Stomach (tissue), 9 donors: ENCODE measurements around the gene NFATC1. TPM values are rescaled to one million over a fixed set of nuclear protein-coding genes. Genes with fewer than 3 reads are reported as not detected.

Experiments used
- DNase-seq, 2 donors: peaks; one replicate each; pipeline versions ENCODE4 v3.0.0 to v3.0.0-alpha.2; 2013 to 2019
- H3K27ac ChIP-seq, 5 donors: fragments of 200-600 bp in 4 of 5; sonication (generic) in 4 of 5; one replicate each; pipeline ENCODE4 v1.5.1; 2013 to 2019; ENCODE audit warnings: mild to moderate bottlenecking in 1 of 5, moderate library complexity in 1 of 5
- H3K27me3 ChIP-seq, 3 donors: fragments of 200-600 bp; sonication (generic); one replicate each; pipeline ENCODE4 v1.5.1; 2017 to 2019; ENCODE audit warnings: mixed run types in 1 of 3
- H3K36me3 ChIP-seq, 4 donors: fragments of 200-600 bp; sonication (generic); 1 replicate in 3 of 4; 2 replicates in 1 of 4; pipeline ENCODE4 v1.5.1; 2016 to 2019
- H3K4me1 ChIP-seq, 4 donors: fragments of 200-600 bp; sonication (generic); one replicate each; pipeline ENCODE4 v1.5.1; 2016 to 2019
- H3K4me3 ChIP-seq, 4 donors: fragments of 200-600 bp; sonication (generic) in 3 of 4; one replicate each; pipeline ENCODE4 v1.5.1; 2016 to 2019; ENCODE audit warnings: mild to moderate bottlenecking in 1 of 4
- H3K9me3 ChIP-seq, 4 donors: fragments of 200-600 bp; sonication (generic); one replicate each; pipeline ENCODE4 v1.5.1; 2016 to 2019
- CTCF ChIP-seq, 7 experiments: fragments of 450-650 bp in 4 of 7; fragments of 200-600 bp in 3 of 7; sonication (generic) in 3 of 7; IDR thresholded peaks; one replicate each; pipeline ENCODE4 v1.5.1; 2016 to 2019; ENCODE audit warnings: antibody characterized with exemption in 7 of 7, control low read depth in 2 of 7, mild to moderate bottlenecking in 1 of 7
- EP300 ChIP-seq: sonication (generic); formaldehyde crosslinking; IDR thresholded peaks from one replicate; pipeline ENCODE4 v1.6.1; 2017; ENCODE audit warnings: antibody characterized with exemption
- POLR2A ChIP-seq, 4 donors: fragments of 450-650 bp; IDR thresholded peaks; one replicate each; pipeline ENCODE4 v1.6.1; 2016; ENCODE audit warnings: antibody characterized with exemption in 4 of 4, control low read depth in 2 of 4, mild to moderate bottlenecking in 1 of 4, moderate library complexity in 1 of 4
- POLR2AphosphoS5 ChIP-seq, 3 donors: sonication (generic); formaldehyde crosslinking; IDR thresholded peaks; one replicate each; pipeline ENCODE4 v1.6.1; 2016; ENCODE audit warnings: antibody characterized with exemption in 3 of 3
- WGBS, 5 donors: extraction: QIAGEN DNeasy Blood & Tissue Kit in 3 of 5; methylation state at CpG; one replicate each; pipeline versions ENCODE4 v1.1.5 to v1.1.7; 2013 to 2018; 5-methylcytosine and 5-hydroxymethylcytosine counted together
- intact Hi-C: fragments of 100-400 bp; cut with DNase I; formaldehyde crosslinking; loops from one replicate; pipeline ENCODE4 v1.15.1; 2023; ENCODE audit warnings: low total_unique reads
- polyA plus RNA-seq, 3 donors: library from polyadenylated mRNA; stranded (reverse); fragments of 200-250 nt; gene quantifications; one replicate each; pipeline ENCODE4 v1.2.3, GENCODE V29; 2013
- total RNA-seq, 5 donors: library from RNA; depleted of rRNA; stranded (reverse); fragments of >200 nt; gene quantifications; one replicate each; pipeline versions ENCODE4 v1.1.0 to v1.2.3, GENCODE V29; 2014 to 2016
- donor health status: healthy with polysubstance abuse.
- donor health status: Bipolar disorder and iron deficiency.
- donor health status: healthy.

The NFATC1 gene
- total and polyA plus RNA-seq, 8 donors = 2.6 to 14.0 (median 6.1) TPM

DNA sequence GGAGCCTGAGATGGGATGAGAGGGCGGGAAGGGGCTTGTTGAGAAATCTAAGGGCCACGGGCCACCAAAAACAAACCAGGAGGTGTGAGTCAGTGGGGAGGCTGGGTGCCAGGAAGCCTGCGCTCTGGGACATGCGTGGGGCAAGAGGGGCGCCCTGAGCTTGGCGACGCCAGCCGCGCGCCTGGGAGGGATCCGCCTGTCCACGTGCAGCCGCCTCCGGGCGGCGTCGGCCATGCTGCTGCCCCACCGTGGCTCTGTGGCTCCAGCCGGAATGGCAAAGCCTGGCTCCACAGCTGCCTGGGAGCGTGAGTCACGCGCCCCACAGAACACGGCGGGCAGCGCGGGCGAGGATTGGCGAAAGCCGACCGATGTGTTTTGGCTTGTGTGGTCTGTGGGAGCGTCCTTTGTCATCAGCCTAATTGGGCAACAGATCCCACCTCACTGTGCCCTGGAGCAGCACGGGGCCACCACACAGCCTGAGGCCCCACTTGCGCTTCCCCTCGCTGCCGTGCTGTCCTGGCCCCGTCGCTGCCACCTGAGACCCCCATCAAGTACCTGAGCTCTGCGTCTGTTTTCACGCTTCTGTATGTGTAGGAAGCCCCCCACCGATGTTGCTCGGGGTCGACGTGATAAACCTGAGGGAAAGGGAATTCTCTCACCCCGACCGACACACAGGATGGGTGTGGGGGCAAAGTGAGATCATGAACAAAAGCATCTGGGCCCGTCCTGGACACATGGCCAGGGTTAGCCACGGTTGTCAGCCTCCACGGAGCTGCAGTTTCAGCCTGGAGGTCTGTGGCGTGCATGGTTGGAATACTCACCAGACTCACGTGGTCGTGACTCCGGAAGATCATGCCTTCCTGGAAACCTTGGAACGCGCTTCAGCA is 80.5 kb downstream of the NFATC1 start:
- intact Hi-C loops = no loop called here
- TF ChIP-seq POLR2A (IDR thresholded peaks at IDR 0.05) = no peak
- 91 to 98% (median 96%) methylated on average over 45 to 54 of the region's 54 CpGs for WGBS, 5 donors
- no peaks in the 10 kb centered on the region for H3K27me3 ChIP-seq
- no peak for DNase-seq
- peaks cover 0 to 37% (median 11%) of the 10 kb centered on the region in 4 donors for H3K36me3 ChIP-seq
- H3K9me3 ChIP-seq = no peaks in the 10 kb centered on the region
- H3K27ac ChIP-seq = no peak overlapping the region
- no peaks in the 10 kb centered on the region for H3K4me1 ChIP-seq
- no peak overlapping the region for H3K4me3 ChIP-seq

- no peaks in the 10 kb centered on the region for H3K27me3 ChIP-seq
- no peaks in the 10 kb centered on the region for H3K4me1 ChIP-seq
- intact Hi-C loops = no loop called here
- H3K4me3 ChIP-seq = no peak overlapping the region
- no peaks in the 10 kb centered on the region for H3K9me3 ChIP-seq
- peaks cover 0 to 33% (median 11%) of the 10 kb centered on the region in 4 donors for H3K36me3 ChIP-seq
- no peak overlapping the region for H3K27ac ChIP-seq
- 81 to 89% (median 87%) methylated on average over 11 to 13 of the region's 13 CpGs for WGBS, 5 donors
- no peak for DNase-seq
- TF ChIP-seq EP300 (no peak), POLR2A (IDR thresholded peaks at IDR 0.05) (no peak), POLR2AphosphoS5 (IDR thresholded peaks at IDR 0.05) (no peak), CTCF (IDR thresholded peaks at IDR 0.05) (no peak)
These were observed 81.3 kb downstream of the NFATC1 start for GRCh38 chr18:79476918-79477571.

- Histone ChIP-seq H3K27ac (no peak overlapping the region), H3K9me3 (no peaks in the 10 kb centered on the region), H3K36me3 (peaks cover 0 to 27% (median 11%) of the 10 kb centered on the region in 4 donors), H3K27me3 (no peaks in the 10 kb centered on the region), H3K4me1 (no peaks in the 10 kb centered on the region), H3K4me3 (no peak overlapping the region)
- intact Hi-C loops = no loop called here
- TF ChIP-seq EP300 = no peak
- TF ChIP-seq POLR2AphosphoS5 (IDR thresholded peaks at IDR 0.05) = no peak
- TF ChIP-seq CTCF (IDR thresholded peaks at IDR 0.05) = no peak
- no peak for TF ChIP-seq POLR2A (IDR thresholded peaks at IDR 0.05)
- WGBS, 5 donors = 83 to 92% (median 87%) methylated on average over 14 to 22 of the region's 22 CpGs
- DNase-seq = no peak
These were observed 82.2 kb downstream of the NFATC1 start for GRCh38 chr18:79477711-79478483.

DNA sequence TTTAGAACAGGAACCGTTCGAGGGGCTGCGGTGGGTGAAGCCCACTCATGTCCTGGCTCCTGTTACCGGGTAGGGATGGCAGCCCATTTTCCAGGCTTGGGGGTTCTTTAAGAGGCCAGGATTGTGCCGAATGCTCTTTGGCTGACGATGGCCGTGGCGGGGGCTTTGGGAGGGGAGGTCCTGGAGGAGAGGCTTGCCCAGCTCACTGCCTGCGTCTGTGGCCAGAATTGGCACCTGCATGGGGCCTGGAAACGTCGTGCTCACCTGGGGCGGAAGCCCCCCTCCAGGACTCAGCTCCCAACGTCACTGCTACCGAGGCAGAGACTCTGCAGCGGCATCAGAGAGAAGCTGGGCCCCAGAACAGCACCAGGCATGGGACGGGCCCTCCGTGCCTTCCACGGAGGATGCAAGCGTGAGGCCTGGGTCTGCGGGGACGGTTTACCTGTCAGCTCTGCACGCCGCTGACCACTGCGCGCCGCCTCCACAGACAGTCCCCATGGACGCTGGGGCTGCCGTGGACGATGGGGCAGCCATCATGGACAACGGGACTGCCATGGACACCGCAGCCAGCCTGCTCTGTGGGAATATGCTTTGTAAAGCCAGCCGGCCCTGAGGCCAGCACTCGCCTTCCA is 82.9 kb downstream of the NFATC1 start:
- Histone ChIP-seq H3K27ac (no peak overlapping the region), H3K36me3 (peaks cover 0 to 25% (median 11%) of the 10 kb centered on the region in 4 donors), H3K27me3 (no peaks in the 10 kb centered on the region), H3K4me1 (no peaks in the 10 kb centered on the region), H3K4me3 (no peak overlapping the region), H3K9me3 (no peaks in the 10 kb centered on the region)
- no peak for DNase-seq
- no peak for TF ChIP-seq EP300
- intact Hi-C loops = no loop called here
- 94 to 97% (median 95%) methylated on average over 26 to 33 of the region's 33 CpGs for WGBS, 5 donors
